ENCODE measurements around the gene IPO5.

Gene IPO5

GRCh38 chr13:98066636-98067035 is 113.2 kb downstream of the IPO5 start:
- DNase-seq, result no peak

- peak; percentile 60 for DNase-seq
Measured at GRCh38 chr13:98068521-98068920, 115.0 kb downstream of the IPO5 start.

GRCh38 chr13:98069985-98070384 is 116.5 kb downstream of the IPO5 start:
- no peak for DNase-seq

- no peak for DNase-seq
Measured at GRCh38 chr13:98071316-98071715, 117.8 kb downstream of the IPO5 start.

GRCh38 chr13:98072476-98072875 is 119.0 kb downstream of the IPO5 start:
- no peak for DNase-seq
